Central memory CD8-positive, alpha-beta T cell (primary cell): ENCODE results near the gene RIPK3.

Source experiments
- ATAC-seq: fragments of 150-1000 bp; cut with Tn5 transposase; replicated peaks from 2 replicates; pipeline ENCODE4 v1.10.0; 2022; ENCODE audit warnings: mild to moderate bottlenecking, moderate FRiP score, moderate number of reproducible peaks; ENCODE audit not compliant: poor library complexity, severe bottlenecking; ENCODE audit errors: extremely low read depth
- DNase-seq, 2 donors: peaks; one replicate each; pipeline ENCODE4 v3.0.0; 2021; ENCODE audit warnings: low spot score in 2 of 2
- H3K27ac Mint-ChIP-seq: one replicate; pipeline ENCODE4 v1.8.0; 2022; ENCODE audit warnings: low read depth, mild to moderate bottlenecking, moderate library complexity, mixed read lengths
- H3K27me3 Mint-ChIP-seq: one replicate; pipeline ENCODE4 v1.8.0; 2022; ENCODE audit warnings: mixed read lengths
- H3K36me3 Mint-ChIP-seq: one replicate; pipeline ENCODE4 v1.8.0; 2022; ENCODE audit warnings: mild to moderate bottlenecking, moderate library complexity, mixed read lengths; ENCODE audit not compliant: insufficient read depth
- H3K4me1 Mint-ChIP-seq: one replicate; pipeline ENCODE4 v1.8.0; 2022; ENCODE audit warnings: mixed read lengths
- H3K4me3 Mint-ChIP-seq: one replicate; pipeline ENCODE4 v1.8.0; 2022; ENCODE audit warnings: mild to moderate bottlenecking, moderate library complexity, mixed read lengths
- H3K9me3 Mint-ChIP-seq: one replicate; pipeline ENCODE4 v1.8.0; 2022; ENCODE audit warnings: mixed read lengths

The RIPK3 gene

GRCh38 chr14:24321212-24321975 is 18.4 kb downstream of the RIPK3 start:
- Mint-ChIP-seq H3K4me3 (no peak overlapping the region), H3K27ac (no peak overlapping the region), H3K27me3 (no peaks in the 10 kb centered on the region), H3K4me1 (peaks cover 17% of the 10 kb centered on the region), H3K9me3 (no peaks in the 10 kb centered on the region), H3K36me3 (no peaks in the 10 kb centered on the region)
- no peak for DNase-seq
- ATAC-seq = no peak

- ATAC-seq = no peak
Observed at GRCh38 chr14:24317141-24317928, 22.5 kb downstream of the RIPK3 start.

GRCh38 chr14:24316597-24316950 is 23.2 kb downstream of the RIPK3 start:
- H3K27me3 Mint-ChIP-seq = no peaks in the 10 kb centered on the region
- H3K27ac Mint-ChIP-seq = no peak overlapping the region
- H3K36me3 Mint-ChIP-seq = peaks cover 5% of the 10 kb centered on the region
- peaks cover 53% of the 10 kb centered on the region for H3K4me1 Mint-ChIP-seq
- DNase-seq (no peak), ATAC-seq (no peak)
- no peak overlapping the region for H3K4me3 Mint-ChIP-seq
- H3K9me3 Mint-ChIP-seq = no peaks in the 10 kb centered on the region

More at GRCh38 chr14:24317141-24317928, 22.5 kb downstream of the RIPK3 start:
- Mint-ChIP-seq H3K27me3 (no peaks in the 10 kb centered on the region), H3K36me3 (peaks cover 4% of the 10 kb centered on the region), H3K27ac (no peak overlapping the region), H3K4me3 (no peak overlapping the region), H3K4me1 (peaks cover 46% of the 10 kb centered on the region), H3K9me3 (no peaks in the 10 kb centered on the region)
- no peak for DNase-seq

GRCh38 chr14:24315807-24316596 is 23.8 kb downstream of the RIPK3 start:
- H3K36me3 Mint-ChIP-seq = peaks cover 7% of the 10 kb centered on the region
- H3K27ac Mint-ChIP-seq = peak overlapping the region; percentile 8
- ATAC-seq (no peak), DNase-seq (no peak)
- no peaks in the 10 kb centered on the region for H3K27me3 Mint-ChIP-seq
- no peaks in the 10 kb centered on the region for H3K9me3 Mint-ChIP-seq
- H3K4me3 Mint-ChIP-seq = peak overlapping the region; percentile 25
- peaks cover 55% of the 10 kb centered on the region for H3K4me1 Mint-ChIP-seq

GRCh38 chr14:24315243-24315806 is 24.5 kb downstream of the RIPK3 start:
- Mint-ChIP-seq H3K4me1 (peaks cover 56% of the 10 kb centered on the region), H3K9me3 (no peaks in the 10 kb centered on the region), H3K36me3 (peaks cover 7% of the 10 kb centered on the region), H3K27ac (peak overlapping the region; percentile 8), H3K4me3 (peak overlapping the region; percentile 25), H3K27me3 (no peaks in the 10 kb centered on the region)
- no peak for ATAC-seq
- DNase-seq = no peak

- H3K4me3 Mint-ChIP-seq = peak overlapping the region; percentile 76
- ATAC-seq (no peak), DNase-seq (no peak)
- no peaks in the 10 kb centered on the region for H3K9me3 Mint-ChIP-seq
- no peaks in the 10 kb centered on the region for H3K27me3 Mint-ChIP-seq
- H3K36me3 Mint-ChIP-seq = peaks cover 10% of the 10 kb centered on the region
- peaks cover 63% of the 10 kb centered on the region for H3K4me1 Mint-ChIP-seq
- H3K27ac Mint-ChIP-seq = peak overlapping the region; percentile 90
Observed at GRCh38 chr14:24314377-24315193, 25.2 kb downstream of the RIPK3 start.

GRCh38 chr14:24313913-24314312 is 25.9 kb downstream of the RIPK3 start:
- Mint-ChIP-seq H3K36me3 (peaks cover 10% of the 10 kb centered on the region), H3K27me3 (no peaks in the 10 kb centered on the region), H3K9me3 (no peaks in the 10 kb centered on the region), H3K4me3 (peak overlapping the region; percentile 76), H3K4me1 (peaks cover 65% of the 10 kb centered on the region), H3K27ac (peak overlapping the region; percentile 90)
- DNase-seq = no peak
- ATAC-seq = no peak

GRCh38 chr14:24312736-24313507 is 26.9 kb downstream of the RIPK3 start:
- Mint-ChIP-seq H3K36me3 (peaks cover 15% of the 10 kb centered on the region), H3K27me3 (no peaks in the 10 kb centered on the region), H3K4me3 (peak overlapping the region; percentile 76), H3K27ac (peak overlapping the region; percentile 90), H3K9me3 (no peaks in the 10 kb centered on the region), H3K4me1 (peaks cover 68% of the 10 kb centered on the region)
- ATAC-seq = no peak
- no peak for DNase-seq

GRCh38 chr14:24311837-24312615 is 27.8 kb downstream of the RIPK3 start:
- no peak for DNase-seq
- H3K27ac Mint-ChIP-seq = peak overlapping the region; percentile 90
- no peaks in the 10 kb centered on the region for H3K9me3 Mint-ChIP-seq
- no peak for ATAC-seq
- peaks cover 15% of the 10 kb centered on the region for H3K36me3 Mint-ChIP-seq
- peaks cover 76% of the 10 kb centered on the region for H3K4me1 Mint-ChIP-seq
- peak overlapping the region; percentile 76 for H3K4me3 Mint-ChIP-seq
- H3K27me3 Mint-ChIP-seq = no peaks in the 10 kb centered on the region

GRCh38 chr14:24310646-24311604 is 28.9 kb downstream of the RIPK3 start, which contains the start of gene LTB4R:
LTB4R (plus strand) TSS chr14:24311502; CDS start chr14:24315652, 4,150 bp downstream.
- ATAC-seq (peak; percentile 84), DNase-seq (peak; percentile 64)
- peak within 1 kb of the TSS; percentile 76 for H3K4me3 Mint-ChIP-seq
- H3K27ac Mint-ChIP-seq = peak within 1 kb of the TSS; percentile 90
- H3K9me3 Mint-ChIP-seq = no peaks in the 10 kb centered on the region
- H3K36me3 Mint-ChIP-seq = peaks cover 18% of the 10 kb centered on the region
- H3K4me1 Mint-ChIP-seq = peaks cover 76% of the 10 kb centered on the region
- H3K27me3 Mint-ChIP-seq = no peaks in the 10 kb centered on the region
